GM12878 (cell line): ENCODE measurements around the gene MAGI2. TPM values are rescaled to one million over a fixed set of nuclear protein-coding genes. Genes with fewer than 3 reads are reported as not detected.

ENCODE experiments used
- ATAC-seq: fragments of 200-7000 bp; cut with Tn5 transposase; 3 replicates; pipeline ENCODE4 v1.9.1; 2020; ENCODE audit warnings: mild to moderate bottlenecking, moderate library complexity
- BruUV-seq: library from RNA; stranded (reverse); fragments of 400-500 nt; replicated peaks from 2 replicates; lab custom pipeline; 2021; lab: Mats Ljungman, UMichigan
- CTCF ChIA-PET: fragments of 300-600 bp; sonication (Branson Sonifier 250); formaldehyde crosslinking; extraction: SDS; loops from one replicate; lab custom pipeline; 2021; ENCODE audit warnings: inconsistent platforms; lab: Yijun Ruan, JAX
- POLR2A ChIA-PET: fragments of 350-600 bp; formaldehyde crosslinking; extraction: SDS; loops from one replicate; lab custom pipeline; 2021; ENCODE audit warnings: inconsistent platforms; lab: Charles Lee
- RAD21 ChIA-PET: fragments of 300-600 bp; sonication (Branson Sonifier 250); formaldehyde crosslinking; loops from one replicate; lab custom pipeline; 2023; ENCODE audit warnings: antibody characterized with exemption; ENCODE audit not compliant: unreplicated experiment; lab: Charles Lee
- SMC1A ChIA-PET: fragments of 300-600 bp; sonication (Branson Sonifier 250); formaldehyde crosslinking; loops from one replicate; lab custom pipeline; 2023; ENCODE audit not compliant: unreplicated experiment, uncharacterized antibody; lab: Charles Lee
- DNase-seq: peaks from one replicate; pipeline ENCODE4 v3.0.0-alpha.2; 2011; ENCODE audit warnings: low read depth, low spot score
- FAIRE-seq: peaks from 3 replicates; lab custom pipeline; 2011; peaks lifted over from hg19 to GRCh38; lab: Jason Lieb, UNC
- H2AFZ ChIP-seq: 2 replicates; pipeline ENCODE4 v1.6.0; 2011; ENCODE audit warnings: low read depth, low read length, control low read depth; ENCODE audit not compliant: control insufficient read depth
- H3K27ac ChIP-seq: 2 replicates; pipeline ENCODE4 v1.5.1; 2011; ENCODE audit warnings: control low read depth; ENCODE audit not compliant: control insufficient read depth, insufficient read depth
- H3K27me3 ChIP-seq, 2 experiments: replicated peaks in 1 of 2; 2 replicates each; pipeline versions ENCODE4 v1.6.0 to v1.6.1; 2011; ENCODE audit warnings: low read length in 1 of 2; ENCODE audit not compliant: control insufficient read depth in 2 of 2, insufficient read depth in 2 of 2
- H3K36me3 ChIP-seq, 2 experiments: 2 replicates each; pipeline ENCODE4 v1.5.1; 2011; ENCODE audit warnings: low read length in 1 of 2; ENCODE audit not compliant: control insufficient read depth in 2 of 2, insufficient read depth in 2 of 2
- H3K4me1 ChIP-seq: 2 replicates; pipeline ENCODE4 v1.6.1; 2011; ENCODE audit warnings: mild to moderate bottlenecking, low read length, moderate library complexity, mixed read lengths; ENCODE audit not compliant: control insufficient read depth, insufficient read depth
- H3K4me2 ChIP-seq: 2 replicates; pipeline ENCODE4 v1.6.0; 2011; ENCODE audit warnings: control low read depth; ENCODE audit not compliant: control insufficient read depth, insufficient read depth
- H3K4me3 ChIP-seq: fragments of 200-600 bp; sonication (generic); 2 replicates; pipeline ENCODE4 v1.5.1; 2016
- H3K79me2 ChIP-seq: 2 replicates; pipeline ENCODE4 v1.6.0; 2011; ENCODE audit warnings: low read length; ENCODE audit not compliant: control insufficient read depth, insufficient read depth
- H3K9ac ChIP-seq: 2 replicates; pipeline ENCODE4 v1.8.0; 2011; ENCODE audit warnings: low read length, control low read depth, mixed read lengths; ENCODE audit not compliant: control insufficient read depth, insufficient read depth
- H3K9me3 ChIP-seq: replicated peaks from 3 replicates; pipeline ENCODE4 v1.5.1; 2011; ENCODE audit warnings: mild to moderate bottlenecking, low read length; ENCODE audit not compliant: control insufficient read depth, insufficient read depth
- H4K20me1 ChIP-seq: 2 replicates; pipeline ENCODE4 v1.6.0; 2011; ENCODE audit not compliant: control insufficient read depth, insufficient read depth
- ATF7 ChIP-seq: fragments of 450-650 bp; IDR thresholded peaks from 2 replicates; pipeline ENCODE4 v1.6.1; 2016; ENCODE audit warnings: low read depth, mild to moderate bottlenecking
- BCL11A ChIP-seq: IDR thresholded peaks from 2 replicates; pipeline ENCODE4 v1.6.1; 2011; ENCODE audit warnings: low read depth, low read length
- BHLHE40 ChIP-seq, 2 experiments: fragments of 450-650 bp in 1 of 2; IDR thresholded peaks; 2 replicates each; pipeline ENCODE4 v1.6.1; 2011 to 2017; ENCODE audit warnings: low read depth in 2 of 2, borderline replicate concordance in 1 of 2, improper control_type of control experiment in 1 of 2, low read length in 1 of 2, mild to moderate bottlenecking in 1 of 2
- BRCA1 ChIP-seq: IDR thresholded peaks from 2 replicates; pipeline ENCODE4 v1.6.1; 2011; ENCODE audit warnings: low read depth, low read length, improper control_type of control experiment
- CBX5 ChIP-seq: sonication (generic); IDR thresholded peaks from 2 replicates; pipeline ENCODE4 v1.6.1; 2016; ENCODE audit warnings: low read depth, moderate library complexity, mild to moderate bottlenecking, inconsistent platforms
- EGR1 ChIP-seq, 2 experiments: IDR thresholded peaks; 1 replicate in 1 of 2; 2 replicates in 1 of 2; pipeline ENCODE4 v1.6.1; 2011 to 2012; ENCODE audit warnings: low read depth in 2 of 2, low read length in 2 of 2, borderline replicate concordance in 1 of 2, mild to moderate bottlenecking in 1 of 2, moderate library complexity in 1 of 2
- ETV6 ChIP-seq, 2 experiments: fragments of 450-650 bp in 1 of 2; IDR thresholded peaks in 1 of 2; conservative IDR thresholded peaks in 1 of 2; 2 replicates each; pipeline ENCODE4 v1.6.1; 2014; ENCODE audit warnings: antibody characterized with exemption in 1 of 2, borderline replicate concordance in 1 of 2, low read depth in 1 of 2, mild to moderate bottlenecking in 1 of 2, moderate library complexity in 1 of 2
- JUNB ChIP-seq: IDR thresholded peaks from 2 replicates; pipeline ENCODE4 v1.6.1; 2016; ENCODE audit warnings: antibody characterized with exemption, mild to moderate bottlenecking
- MLLT1 ChIP-seq: fragments of 450-650 bp; IDR thresholded peaks from 2 replicates; pipeline ENCODE4 v1.6.1; 2016; ENCODE audit warnings: mild to moderate bottlenecking
- MXI1 ChIP-seq: fragments of 150-350 bp; IDR thresholded peaks from 2 replicates; pipeline ENCODE4 v1.6.1; 2011; ENCODE audit warnings: low read depth, mild to moderate bottlenecking, inconsistent platforms, low read length, improper control_type of control experiment
- SPI1 ChIP-seq: IDR thresholded peaks from 2 replicates; pipeline ENCODE4 v1.6.1; 2011; ENCODE audit warnings: low read depth, mild to moderate bottlenecking, low read length, moderate library complexity, borderline replicate concordance; ENCODE audit not compliant: insufficient read depth
- USF1 ChIP-seq: IDR thresholded peaks from 2 replicates; pipeline ENCODE4 v1.6.1; 2011; ENCODE audit warnings: borderline replicate concordance, low read depth, mild to moderate bottlenecking, moderate library complexity, mixed read lengths, low read length; ENCODE audit not compliant: insufficient read depth; ENCODE audit errors: extremely low read length
- ZNF24 ChIP-seq: fragments of 450-650 bp; IDR thresholded peaks from 2 replicates; pipeline ENCODE4 v1.6.1; 2017; ENCODE audit warnings: antibody characterized with exemption, mild to moderate bottlenecking
- WGBS: methylation state at CpG from one replicate; pipeline ENCODE4 v1.1.6; 2016; ENCODE audit warnings: low lambda C conversion rate; ENCODE audit not compliant: insufficient replicate concordance, insufficient coverage; ENCODE audit errors: missing lambda C conversion rate; 5-methylcytosine and 5-hydroxymethylcytosine counted together
- in situ Hi-C: fragments of 300-500 bp; cut with MboI; formaldehyde crosslinking; loops from 9 replicates; pipeline ENCODE4 v1.14.3; 2018; ENCODE audit warnings: mixed read lengths
- intact Hi-C: fragments of 100-400 bp; cut with micrococcal nuclease; formaldehyde crosslinking; loops from one replicate; pipeline ENCODE4 v1.14.2; 2022; ENCODE audit not compliant: unreplicated experiment
- polyA plus RNA-seq, 11 experiments: library from polyadenylated mRNA; depleted of rRNA in 4 of 11; unstranded in 6 of 11; stranded (reverse) in 5 of 11; fragments of >200 nt; fragmentation: Nextera tagmentation in 4 of 11; fragmentation: Illumina TruSeq in 1 of 11; extraction: Ambion mirVana in 4 of 11; extraction: Trizol in 1 of 11; gene quantifications; 1 replicate in 1 of 11; 2 replicates in 10 of 11; pipeline versions ENCODE4 v1.2.1 to v1.2.3, GENCODE V29; 2011 to 2016; ENCODE audit warnings: inconsistent platforms in 2 of 11, missing spikeins in 2 of 11, low read depth in 1 of 11
- total RNA-seq, 4 experiments: library from RNA; depleted of rRNA in 3 of 4; stranded (reverse); fragments of >200 nt in 3 of 4; fragmentation: Illumina TruSeq in 1 of 4; extraction: Trizol in 1 of 4; gene quantifications; 2 replicates each; pipeline versions ENCODE4 v1.2.1 to v1.2.3, GENCODE V29; 2013 to 2021

MAGI2 gene
- total and polyA plus RNA-seq, 10 of the 15 experiments (the other 5 are each of a cell fraction or from before 2014, with no cell fraction given): 0.01 to 0.31 (median 0.05) TPM; not detected in 2

DNA sequence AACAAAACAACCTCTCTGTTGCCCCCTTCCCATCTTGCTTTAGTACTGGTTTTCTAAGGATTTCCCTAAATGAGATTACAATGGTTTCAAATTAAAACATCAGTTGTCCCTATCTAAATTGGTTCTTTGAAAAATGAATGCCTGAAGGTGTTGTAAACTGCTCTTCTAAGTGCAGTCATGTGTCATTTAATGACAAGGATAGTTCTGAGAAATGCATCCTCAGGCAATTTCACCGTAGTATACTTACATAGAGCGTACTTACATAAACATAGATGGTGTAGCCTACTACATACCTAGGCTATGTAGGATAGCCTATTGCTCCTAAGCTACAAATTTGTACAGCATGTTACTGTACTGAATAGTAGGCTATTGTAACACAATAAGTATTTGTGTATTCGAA, 278.1 kb downstream of the MAGI2 start:
- TF ChIP-seq MXI1 (no peak), BCL11A (no peak), BRCA1 (no peak)
- ChIA-PET CTCF (interaction anchor here (0.9 to 1.4 kb wide), 2 partner anchors 9 to 953 kb away, joined by 3 to 4 read pairs; no protein-coding TSS in a partner anchor), RAD21 (no interaction called here), SMC1A (no interaction called here), POLR2A (no interaction called here)
- no peak overlapping the region for H3K9ac ChIP-seq
- H4K20me1 ChIP-seq: no peaks in the 10 kb centered on the region
- 46% methylated on average over 3 of the region's 3 CpGs for WGBS
- no peak overlapping the region for H3K27ac ChIP-seq
- DNase-seq (no peak), FAIRE-seq (no peak), ATAC-seq (no peak)
- no TSS peak for BruUV-seq
- no peaks in the 10 kb centered on the region for H3K4me1 ChIP-seq
- no peaks in the 10 kb centered on the region for H3K9me3 ChIP-seq
- no peaks in the 10 kb centered on the region for H3K79me2 ChIP-seq
- intact Hi-C loops (loop anchor here (5.0 to 10.0 kb wide), 2 partner anchors 571 to 663 kb away; no protein-coding TSS in a partner anchor), in situ Hi-C loops (no loop called here)
- no peak overlapping the region for H2AFZ ChIP-seq
- H3K4me3 ChIP-seq: no peak overlapping the region
- no peaks in the 10 kb centered on the region for H3K36me3 ChIP-seq
- H3K27me3 ChIP-seq: no peaks in the 10 kb centered on the region
- no peak overlapping the region for H3K4me2 ChIP-seq

DNA sequence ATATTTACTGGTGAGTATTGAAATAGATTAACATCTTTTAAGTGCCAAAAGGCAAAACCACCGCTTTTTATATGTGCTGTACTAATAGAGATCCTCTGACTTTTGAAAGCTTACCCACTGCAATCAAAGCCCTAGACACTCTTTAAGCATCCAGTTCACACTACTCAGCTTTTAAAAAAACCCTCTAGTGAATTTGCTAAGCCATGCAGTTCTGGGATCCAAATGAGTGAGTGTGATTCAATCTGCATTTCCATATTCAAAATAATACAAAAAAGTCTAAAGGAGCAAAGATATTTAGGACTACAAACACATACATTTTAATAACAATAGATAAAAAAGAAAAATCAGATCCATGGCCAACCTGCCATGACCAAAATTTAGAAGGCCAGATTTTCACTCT, 288.2 kb downstream of the MAGI2 start:
- no peaks in the 10 kb centered on the region for H3K36me3 ChIP-seq
- H3K27me3 ChIP-seq: no peaks in the 10 kb centered on the region
- intact Hi-C loops: no loop called here
- DNase-seq (no peak), FAIRE-seq (no peak), ATAC-seq (no peak)
- TF ChIP-seq MLLT1: no peak
- TF ChIP-seq SPI1: no peak
- TF ChIP-seq ATF7: no peak
- no peak for TF ChIP-seq CBX5
- TF ChIP-seq EGR1 (IDR thresholded peaks at IDR 0.05; ENCODE audit: borderline replicate concordance in 1 of 2, low read depth in 2 of 2, low read length in 2 of 2): no peak
- TF ChIP-seq ETV6 (conservative IDR thresholded peaks at IDR 0.05 in 1 of 2, IDR thresholded peaks at IDR 0.05 in 1 of 2; ENCODE audit: borderline replicate concordance in 1 of 2, low read depth in 1 of 2): no peak
- no peak for TF ChIP-seq ZNF24
- no peak for TF ChIP-seq USF1
- TF ChIP-seq JUNB: no peak
- no peak for TF ChIP-seq BHLHE40 (IDR thresholded peaks at IDR 0.05; ENCODE audit: borderline replicate concordance in 1 of 2, low read depth in 2 of 2, low read length in 1 of 2)
- ChIA-PET SMC1A (no interaction called here), RAD21 (no interaction called here), CTCF (no interaction called here), POLR2A (interaction anchor here (0.7 kb wide), 1 partner anchor 123 kb away, joined by 3 read pairs; no protein-coding TSS in a partner anchor)
- no peaks in the 10 kb centered on the region for H4K20me1 ChIP-seq
- 45% methylated on average over 1 of the region's 1 CpG for WGBS
- no peak overlapping the region for H2AFZ ChIP-seq
- no peak overlapping the region for H3K27ac ChIP-seq
- in situ Hi-C loops: no loop called here
- H3K4me3 ChIP-seq: no peak overlapping the region
- BruUV-seq: no TSS peak
- H3K79me2 ChIP-seq: no peaks in the 10 kb centered on the region
- no peaks in the 10 kb centered on the region for H3K4me1 ChIP-seq
- H3K9ac ChIP-seq: no peak overlapping the region
- H3K9me3 ChIP-seq: no peaks in the 10 kb centered on the region
- no peak overlapping the region for H3K4me2 ChIP-seq
